ENCODE results near the gene BANF1. TPM values are rescaled to one million over a fixed set of nuclear protein-coding genes. Genes with fewer than 3 reads are reported as not detected.

Gene BANF1
- total and polyA plus RNA-seq, 2 of the 13 experiments (the other 11 are each of a cell fraction or from before 2014, with no cell fraction given): 40.5 to 86.5 TPM

GRCh38 chr11:66045177-66045639, 42.9 kb downstream of the BANF1 start (continued):
- TF ChIP-seq ZNF431 (CRISPR knock-in tag; IDR thresholded peaks at IDR 0.05; ENCODE audit: borderline replicate concordance, low read depth) (0 out of 2 replicates have a peak, but pooled peaks have one; percentile 17), TBP (CRISPR knock-in tag; IDR thresholded peaks at IDR 0.05) (no peak), NR2F1 (CRISPR knock-in tag; IDR thresholded peaks at IDR 0.05) (no peak), PRMT3 (CRISPR knock-in tag; IDR thresholded peaks at IDR 0.05; ENCODE audit: borderline replicate concordance, low read depth) (no peak), JUND (CRISPR knock-in tag; IDR thresholded peaks at IDR 0.05) (no peak), ZMYM4 (CRISPR knock-in tag; IDR thresholded peaks at IDR 0.05) (no peak), ZC3H4 (CRISPR knock-in tag; IDR thresholded peaks at IDR 0.05; ENCODE audit: borderline replicate concordance) (no peak), THAP11 (CRISPR knock-in tag; IDR thresholded peaks at IDR 0.05) (peak; percentile 79), BORCS8-MEF2B (CRISPR knock-in tag; IDR thresholded peaks at IDR 0.05) (no peak), ZNF230 (CRISPR knock-in tag; IDR thresholded peaks at IDR 0.05) (no peak), YEATS4 (CRISPR knock-in tag; IDR thresholded peaks at IDR 0.05; ENCODE audit: borderline replicate concordance) (no peak), THRA (CRISPR knock-in tag; IDR thresholded peaks at IDR 0.05; ENCODE audit: borderline replicate concordance) (no peak), TFE3 (CRISPR knock-in tag; IDR thresholded peaks at IDR 0.05) (no peak), ZSCAN22 (CRISPR knock-in tag; IDR thresholded peaks at IDR 0.05) (no peak), ZNF343 (CRISPR knock-in tag; IDR thresholded peaks at IDR 0.05) (no peak), ZNF639 (CRISPR knock-in tag; conservative IDR thresholded peaks at IDR 0.05) (no peak), MEF2D (CRISPR knock-in tag; IDR thresholded peaks at IDR 0.05) (no peak), RFX1 (IDR thresholded peaks at IDR 0.05) (no peak)
- TF ChIP-seq, protein P1, sequence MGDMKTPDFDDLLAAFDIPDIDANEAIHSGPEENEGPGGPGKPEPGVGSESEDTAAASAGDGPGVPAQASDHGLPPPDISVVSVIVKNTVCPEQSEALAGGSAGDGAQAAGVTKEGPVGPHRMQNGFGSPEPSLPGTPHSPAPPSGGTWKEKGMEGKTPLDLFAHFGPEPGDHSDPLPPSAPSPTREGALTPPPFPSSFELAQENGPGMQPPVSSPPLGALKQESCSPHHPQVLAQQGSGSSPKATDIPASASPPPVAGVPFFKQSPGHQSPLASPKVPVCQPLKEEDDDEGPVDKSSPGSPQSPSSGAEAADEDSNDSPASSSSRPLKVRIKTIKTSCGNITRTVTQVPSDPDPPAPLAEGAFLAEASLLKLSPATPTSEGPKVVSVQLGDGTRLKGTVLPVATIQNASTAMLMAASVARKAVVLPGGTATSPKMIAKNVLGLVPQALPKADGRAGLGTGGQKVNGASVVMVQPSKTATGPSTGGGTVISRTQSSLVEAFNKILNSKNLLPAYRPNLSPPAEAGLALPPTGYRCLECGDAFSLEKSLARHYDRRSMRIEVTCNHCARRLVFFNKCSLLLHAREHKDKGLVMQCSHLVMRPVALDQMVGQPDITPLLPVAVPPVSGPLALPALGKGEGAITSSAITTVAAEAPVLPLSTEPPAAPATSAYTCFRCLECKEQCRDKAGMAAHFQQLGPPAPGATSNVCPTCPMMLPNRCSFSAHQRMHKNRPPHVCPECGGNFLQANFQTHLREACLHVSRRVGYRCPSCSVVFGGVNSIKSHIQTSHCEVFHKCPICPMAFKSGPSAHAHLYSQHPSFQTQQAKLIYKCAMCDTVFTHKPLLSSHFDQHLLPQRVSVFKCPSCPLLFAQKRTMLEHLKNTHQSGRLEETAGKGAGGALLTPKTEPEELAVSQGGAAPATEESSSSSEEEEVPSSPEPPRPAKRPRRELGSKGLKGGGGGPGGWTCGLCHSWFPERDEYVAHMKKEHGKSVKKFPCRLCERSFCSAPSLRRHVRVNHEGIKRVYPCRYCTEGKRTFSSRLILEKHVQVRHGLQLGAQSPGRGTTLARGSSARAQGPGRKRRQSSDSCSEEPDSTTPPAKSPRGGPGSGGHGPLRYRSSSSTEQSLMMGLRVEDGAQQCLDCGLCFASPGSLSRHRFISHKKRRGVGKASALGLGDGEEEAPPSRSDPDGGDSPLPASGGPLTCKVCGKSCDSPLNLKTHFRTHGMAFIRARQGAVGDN (CRISPR knock-in tag; IDR thresholded peaks at IDR 0.05): peak; percentile 66
- TF ChIP-seq, protein P2, sequence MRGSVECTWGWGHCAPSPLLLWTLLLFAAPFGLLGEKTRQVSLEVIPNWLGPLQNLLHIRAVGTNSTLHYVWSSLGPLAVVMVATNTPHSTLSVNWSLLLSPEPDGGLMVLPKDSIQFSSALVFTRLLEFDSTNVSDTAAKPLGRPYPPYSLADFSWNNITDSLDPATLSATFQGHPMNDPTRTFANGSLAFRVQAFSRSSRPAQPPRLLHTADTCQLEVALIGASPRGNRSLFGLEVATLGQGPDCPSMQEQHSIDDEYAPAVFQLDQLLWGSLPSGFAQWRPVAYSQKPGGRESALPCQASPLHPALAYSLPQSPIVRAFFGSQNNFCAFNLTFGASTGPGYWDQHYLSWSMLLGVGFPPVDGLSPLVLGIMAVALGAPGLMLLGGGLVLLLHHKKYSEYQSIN (CRISPR knock-in tag; IDR thresholded peaks at IDR 0.05; ENCODE audit: borderline replicate concordance): no peak
- TF ChIP-seq, protein P3, sequence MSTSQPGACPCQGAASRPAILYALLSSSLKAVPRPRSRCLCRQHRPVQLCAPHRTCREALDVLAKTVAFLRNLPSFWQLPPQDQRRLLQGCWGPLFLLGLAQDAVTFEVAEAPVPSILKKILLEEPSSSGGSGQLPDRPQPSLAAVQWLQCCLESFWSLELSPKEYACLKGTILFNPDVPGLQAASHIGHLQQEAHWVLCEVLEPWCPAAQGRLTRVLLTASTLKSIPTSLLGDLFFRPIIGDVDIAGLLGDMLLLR (CRISPR knock-in tag; IDR thresholded peaks at IDR 0.05): no peak

Measured in HepG2 (cell line).